Endodermal cell (in vitro differentiated cells): ENCODE results near the gene EPHB1. TPM values are rescaled to one million over a fixed set of nuclear protein-coding genes. Genes with fewer than 3 reads are reported as not detected.

Experiments
- DNase-seq: peaks from one replicate; pipeline ENCODE4 v3.0.0-alpha.2; 2017
- H3K27ac ChIP-seq: 2 replicates; pipeline ENCODE4 v1.5.1; 2013; ENCODE audit warnings: mild to moderate bottlenecking, low read depth, low read length, moderate library complexity
- H3K27me3 ChIP-seq: 2 replicates; pipeline ENCODE4 v1.6.1; 2013; ENCODE audit warnings: mild to moderate bottlenecking, low read length, moderate library complexity; ENCODE audit not compliant: insufficient read depth, control insufficient read depth, poor library complexity, severe bottlenecking
- H3K36me3 ChIP-seq: 2 replicates; pipeline ENCODE4 v1.7.0; 2013; ENCODE audit warnings: mild to moderate bottlenecking, low read length, moderate library complexity; ENCODE audit not compliant: control insufficient read depth, insufficient read depth
- H3K4me1 ChIP-seq: one replicate; pipeline ENCODE4 v1.7.0; 2013; ENCODE audit warnings: low read length; ENCODE audit not compliant: control insufficient read depth, insufficient read depth
- H3K4me3 ChIP-seq: 2 replicates; pipeline ENCODE4 v1.5.1; 2013; ENCODE audit warnings: mild to moderate bottlenecking, low read length, moderate library complexity
- H3K9ac ChIP-seq: 2 replicates; pipeline ENCODE4 v1.6.1; 2013; ENCODE audit warnings: mild to moderate bottlenecking, low read length, moderate library complexity; ENCODE audit not compliant: poor library complexity, severe bottlenecking; ENCODE audit errors: extremely low read depth
- H3K9me3 ChIP-seq: 2 replicates; pipeline ENCODE4 v1.6.1; 2013; ENCODE audit warnings: mild to moderate bottlenecking, low read length, moderate library complexity; ENCODE audit not compliant: control insufficient read depth
- H3K27ac Mint-ChIP-seq: 2 replicates; pipeline ENCODE4 v1.8.0; 2020; ENCODE audit warnings: mixed read lengths
- H3K27me3 Mint-ChIP-seq: 2 replicates; pipeline ENCODE4 v1.8.0; 2021; ENCODE audit warnings: mild to moderate bottlenecking, mixed read lengths; ENCODE audit not compliant: insufficient read depth
- H3K36me3 Mint-ChIP-seq: 2 replicates; pipeline ENCODE4 v1.8.0; 2020; ENCODE audit warnings: low read depth, mixed read lengths
- H3K4me1 Mint-ChIP-seq: 2 replicates; pipeline ENCODE4 v1.8.0; 2020; ENCODE audit warnings: mixed read lengths
- H3K4me3 Mint-ChIP-seq: 2 replicates; pipeline ENCODE4 v1.8.0; 2020; ENCODE audit warnings: mild to moderate bottlenecking, moderate library complexity, mixed read lengths
- H3K9me3 Mint-ChIP-seq: 2 replicates; pipeline ENCODE4 v1.8.0; 2020; ENCODE audit warnings: mild to moderate bottlenecking, mixed read lengths
- CTCF ChIP-seq: fragments of 200-600 bp; sonication (generic); conservative IDR thresholded peaks from 2 replicates; pipeline ENCODE4 v1.5.0; 2021; ENCODE audit warnings: antibody characterized with exemption, mild to moderate bottlenecking
- WGBS, 2 experiments: methylation state at CpG; one replicate each; pipeline versions ENCODE4 v1.1.5 to v1.1.7; 2013; ENCODE audit warnings: missing lambda C conversion rate in 2 of 2, mixed read lengths in 1 of 2; ENCODE audit not compliant: insufficient coverage in 1 of 2, insufficient read length in 1 of 2; 5-methylcytosine and 5-hydroxymethylcytosine counted together
- total RNA-seq, 2 donors: library from RNA; stranded (reverse); fragmentation: NEBNext Ultra II Directional in 1 of 2; extraction: Animal tissue kit (Norgen Biotek cat#: 25700) in 1 of 2; gene quantifications; 2 replicates in 1 of 2; 3 replicates in 1 of 2; pipeline ENCODE4 v1.2.1, GENCODE V29; 2021

Gene EPHB1
- total RNA-seq, 2 donors from 2014 or later: 2.9 to 3.6 TPM

GRCh38 chr3:134929976-134930375, 134.9 kb downstream of the EPHB1 start:
- Mint-ChIP-seq H3K27me3 (peaks cover 94% of the 10 kb centered on the region), H3K27ac (no peak overlapping the region), H3K4me3 (no peak overlapping the region), H3K36me3 (no peaks in the 10 kb centered on the region), H3K4me1 (peaks cover 12% of the 10 kb centered on the region), H3K9me3 (peaks cover 2% of the 10 kb centered on the region)
- DNase-seq: no peak
- no peaks in the 10 kb centered on the region for H3K9me3 ChIP-seq
- no peaks in the 10 kb centered on the region for H3K36me3 ChIP-seq
- peaks cover 75% of the 10 kb centered on the region for H3K27me3 ChIP-seq
- H3K9ac ChIP-seq: no peak overlapping the region
- no peak for TF ChIP-seq CTCF
- 92 to 100% methylated on average over 2 of the region's 2 CpGs for WGBS, 2 experiments
- no peak overlapping the region for H3K4me3 ChIP-seq
- H3K4me1 ChIP-seq: no peaks in the 10 kb centered on the region
- no peak overlapping the region for H3K27ac ChIP-seq

GRCh38 chr3:134931045-134931785, 136.2 kb downstream of the EPHB1 start:
- H3K36me3 Mint-ChIP-seq: no peaks in the 10 kb centered on the region
- peaks cover 92% of the 10 kb centered on the region for H3K27me3 Mint-ChIP-seq
- H3K4me3 ChIP-seq: no peak overlapping the region
- H3K4me3 Mint-ChIP-seq: no peak overlapping the region
- no peak overlapping the region for H3K27ac ChIP-seq
- H3K9ac ChIP-seq: no peak overlapping the region
- H3K4me1 ChIP-seq: no peaks in the 10 kb centered on the region
- peak; percentile 62 for DNase-seq
- no peak for TF ChIP-seq CTCF
- H3K9me3 Mint-ChIP-seq: no peaks in the 10 kb centered on the region
- peaks cover 16% of the 10 kb centered on the region for H3K4me1 Mint-ChIP-seq
- H3K36me3 ChIP-seq: no peaks in the 10 kb centered on the region
- peaks cover 81% of the 10 kb centered on the region for H3K27me3 ChIP-seq
- no peak overlapping the region for H3K27ac Mint-ChIP-seq
- 84 to 86% methylated on average over 5 of the region's 5 CpGs for WGBS, 2 experiments
- H3K9me3 ChIP-seq: no peaks in the 10 kb centered on the region

- no peak overlapping the region for H3K27ac Mint-ChIP-seq
- no peak for TF ChIP-seq CTCF
Observed at GRCh38 chr3:134932035-134932434, 137.0 kb downstream of the EPHB1 start.

More at GRCh38 chr3:134932035-134932434, 137.0 kb downstream of the EPHB1 start:
- Mint-ChIP-seq H3K27me3 (peaks cover 91% of the 10 kb centered on the region), H3K4me1 (peaks cover 21% of the 10 kb centered on the region), H3K36me3 (no peaks in the 10 kb centered on the region), H3K9me3 (no peaks in the 10 kb centered on the region), H3K4me3 (no peak overlapping the region)
- no peak overlapping the region for H3K4me3 ChIP-seq
- 90% methylated on average over 2 to 6 of the region's 6 CpGs for WGBS, 2 experiments
- H3K9ac ChIP-seq: no peak overlapping the region
- H3K9me3 ChIP-seq: no peaks in the 10 kb centered on the region
- H3K27me3 ChIP-seq: peaks cover 75% of the 10 kb centered on the region
- no peak overlapping the region for H3K27ac ChIP-seq
- no peaks in the 10 kb centered on the region for H3K36me3 ChIP-seq
- H3K4me1 ChIP-seq: peaks cover 6% of the 10 kb centered on the region
- DNase-seq: no peak
